Progenitor cell of endocrine pancreas (in vitro differentiated cells): ENCODE data around the gene CYP20A1. TPM values are rescaled to one million over a fixed set of nuclear protein-coding genes. Genes with fewer than 3 reads are reported as not detected.
"Not testable (repeated sequence)": the region's sequence is repeated elsewhere in the genome, so short reads cannot be mapped to it uniquely, and the experiment has no call there.

Experiments used
- DNase-seq: peaks from one replicate; pipeline ENCODE4 v3.0.0; 2021; ENCODE audit warnings: low spot score; ENCODE audit not compliant: unreplicated experiment
- H3K27ac Mint-ChIP-seq: 2 replicates; pipeline ENCODE4 v1.8.0; 2021; ENCODE audit warnings: mild to moderate bottlenecking, moderate library complexity, mixed read lengths
- H3K27me3 Mint-ChIP-seq: 2 replicates; pipeline ENCODE4 v1.8.0; 2021; ENCODE audit warnings: mixed read lengths
- H3K36me3 Mint-ChIP-seq: 2 replicates; pipeline ENCODE4 v1.8.0; 2022; ENCODE audit warnings: mixed read lengths; ENCODE audit not compliant: insufficient read depth
- H3K4me1 Mint-ChIP-seq: 2 replicates; pipeline ENCODE4 v1.8.0; 2021; ENCODE audit warnings: low read depth, mixed read lengths
- H3K4me3 Mint-ChIP-seq: 2 replicates; pipeline ENCODE4 v1.8.0; 2021; ENCODE audit warnings: low read depth, mild to moderate bottlenecking, moderate library complexity, mixed read lengths
- H3K9me3 Mint-ChIP-seq: 2 replicates; pipeline ENCODE4 v1.8.0; 2021; ENCODE audit warnings: low read depth, mixed read lengths
- total RNA-seq: library from RNA; stranded (reverse); gene quantifications from 2 replicates; pipeline ENCODE4 v1.2.1, GENCODE V29; 2021
- TF ChIP-seq, protein P1 (sequence below): fragments of 200-600 bp; sonication (generic); IDR thresholded peaks from one replicate; pipeline ENCODE4 v1.5.0; 2021; ENCODE audit warnings: antibody characterized with exemption, mild to moderate bottlenecking; ENCODE audit not compliant: unreplicated experiment

CYP20A1 gene
- total RNA-seq, 1 donor from 2014 or later: 25.4 TPM

DNA sequence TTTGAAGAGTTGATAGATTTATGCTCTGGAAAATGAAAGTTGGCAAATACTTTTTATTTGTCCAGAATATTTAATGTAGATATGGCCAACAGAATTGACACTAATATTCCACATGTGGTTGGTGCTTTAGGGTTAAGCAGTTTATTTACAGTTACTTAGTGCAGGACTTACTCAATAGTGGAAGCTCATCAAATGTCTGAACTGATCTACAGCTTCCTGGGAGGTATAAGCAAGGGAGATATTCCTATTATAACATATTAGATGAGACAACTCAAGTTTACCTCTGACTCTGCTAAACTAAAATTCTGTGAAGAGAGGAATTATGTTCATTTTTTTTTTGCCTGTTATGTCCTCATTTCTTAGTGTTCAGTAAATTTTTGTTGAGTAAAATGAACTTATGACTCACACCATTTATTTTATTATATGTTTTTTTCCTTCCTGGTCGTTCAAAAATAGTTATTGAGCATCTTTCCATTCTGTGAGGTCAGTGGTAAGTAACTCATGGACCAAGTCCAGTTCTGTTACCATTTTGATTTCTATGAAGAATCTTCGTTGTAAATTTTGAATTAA, 103.0 kb downstream of the CYP20A1 start:
- peaks cover 5% of the 10 kb centered on the region for H3K4me1 Mint-ChIP-seq
- TF ChIP-seq, protein P1, sequence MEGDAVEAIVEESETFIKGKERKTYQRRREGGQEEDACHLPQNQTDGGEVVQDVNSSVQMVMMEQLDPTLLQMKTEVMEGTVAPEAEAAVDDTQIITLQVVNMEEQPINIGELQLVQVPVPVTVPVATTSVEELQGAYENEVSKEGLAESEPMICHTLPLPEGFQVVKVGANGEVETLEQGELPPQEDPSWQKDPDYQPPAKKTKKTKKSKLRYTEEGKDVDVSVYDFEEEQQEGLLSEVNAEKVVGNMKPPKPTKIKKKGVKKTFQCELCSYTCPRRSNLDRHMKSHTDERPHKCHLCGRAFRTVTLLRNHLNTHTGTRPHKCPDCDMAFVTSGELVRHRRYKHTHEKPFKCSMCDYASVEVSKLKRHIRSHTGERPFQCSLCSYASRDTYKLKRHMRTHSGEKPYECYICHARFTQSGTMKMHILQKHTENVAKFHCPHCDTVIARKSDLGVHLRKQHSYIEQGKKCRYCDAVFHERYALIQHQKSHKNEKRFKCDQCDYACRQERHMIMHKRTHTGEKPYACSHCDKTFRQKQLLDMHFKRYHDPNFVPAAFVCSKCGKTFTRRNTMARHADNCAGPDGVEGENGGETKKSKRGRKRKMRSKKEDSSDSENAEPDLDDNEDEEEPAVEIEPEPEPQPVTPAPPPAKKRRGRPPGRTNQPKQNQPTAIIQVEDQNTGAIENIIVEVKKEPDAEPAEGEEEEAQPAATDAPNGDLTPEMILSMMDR: no peak
- no peaks in the 10 kb centered on the region for H3K9me3 Mint-ChIP-seq
- no peak overlapping the region for H3K4me3 Mint-ChIP-seq
- H3K27me3 Mint-ChIP-seq: no peaks in the 10 kb centered on the region
- no peak overlapping the region for H3K27ac Mint-ChIP-seq
- DNase-seq: no peak
- H3K36me3 Mint-ChIP-seq: peaks cover 23% of the 10 kb centered on the region

DNA sequence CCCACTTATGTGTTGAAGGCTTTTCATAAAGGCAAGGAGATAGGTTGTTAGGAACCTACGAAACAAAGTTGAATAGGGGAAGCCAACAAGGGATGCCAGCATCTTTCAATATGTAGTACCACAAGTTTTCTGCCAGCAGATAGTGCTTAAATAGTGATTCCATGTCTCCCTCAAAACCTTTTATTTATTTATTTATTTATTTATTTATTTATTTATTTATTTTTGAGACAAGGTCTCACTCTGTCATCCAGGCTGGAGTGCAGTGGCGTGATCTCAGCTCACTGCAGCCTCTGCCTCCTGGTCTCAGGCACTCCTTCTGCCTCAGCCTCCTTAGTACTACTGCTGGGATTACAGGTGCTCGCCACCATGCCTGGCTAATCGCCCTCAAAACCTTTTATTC, 103.6 kb downstream of the CYP20A1 start:
- not testable (repeated sequence) for DNase-seq, H3K9me3 Mint-ChIP-seq, H3K4me3 Mint-ChIP-seq, H3K27ac Mint-ChIP-seq, H3K27me3 Mint-ChIP-seq
- Mint-ChIP-seq H3K36me3 (peaks cover 20% of the 10 kb centered on the region), H3K4me1 (peaks cover 10% of the 10 kb centered on the region)

DNA sequence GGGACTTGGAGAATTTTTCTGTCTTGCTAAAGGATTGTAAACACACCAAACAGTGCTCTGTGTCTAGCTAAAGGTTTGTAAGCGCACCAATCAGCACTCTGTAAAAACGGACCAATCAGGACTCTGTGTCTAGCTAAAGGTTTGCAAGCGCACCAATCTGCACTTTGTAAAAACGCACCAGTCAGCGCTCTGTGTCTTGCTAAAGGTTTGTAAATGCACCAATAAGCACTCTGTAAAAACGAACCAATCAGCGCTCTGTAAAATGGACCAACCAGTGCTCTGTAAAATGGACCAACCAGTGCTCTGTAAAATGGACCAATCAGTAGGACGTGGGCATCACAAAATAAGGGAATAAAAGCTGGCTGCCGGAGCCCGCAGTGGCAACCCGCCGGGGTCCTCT, 105.8 kb downstream of the CYP20A1 start:
- Mint-ChIP-seq H3K36me3 (peaks cover 18% of the 10 kb centered on the region), H3K4me1 (peaks cover 8% of the 10 kb centered on the region), H3K27me3 (no peaks in the 10 kb centered on the region), H3K27ac (no peak overlapping the region), H3K9me3 (no peaks in the 10 kb centered on the region), H3K4me3 (no peak overlapping the region)
- DNase-seq: no peak
- TF ChIP-seq, protein P1: no peak

DNA sequence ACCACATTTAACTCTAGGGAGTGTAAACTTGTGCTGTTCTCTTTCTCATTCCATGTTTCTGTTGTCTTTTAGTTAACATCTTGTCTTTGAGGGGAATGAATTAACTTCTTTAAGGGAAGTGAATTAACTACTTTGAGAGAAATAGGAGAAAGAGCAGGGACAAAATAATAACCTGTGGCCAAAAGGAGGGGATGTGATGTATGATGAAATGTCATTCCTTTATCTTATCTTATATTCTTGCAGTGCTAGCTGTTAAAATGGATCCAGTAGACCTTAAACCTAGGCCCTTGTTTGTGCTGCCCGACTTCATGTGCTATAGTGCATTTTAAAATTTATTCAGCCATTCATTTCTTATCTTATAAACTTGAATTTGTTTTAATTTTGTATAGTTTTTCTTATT, 107.8 kb downstream of the CYP20A1 start:
- no peak overlapping the region for H3K27ac Mint-ChIP-seq
- H3K27me3 Mint-ChIP-seq: no peaks in the 10 kb centered on the region
- TF ChIP-seq, protein P1: no peak
- no peaks in the 10 kb centered on the region for H3K9me3 Mint-ChIP-seq
- H3K4me1 Mint-ChIP-seq: peaks cover 8% of the 10 kb centered on the region
- H3K36me3 Mint-ChIP-seq: peaks cover 22% of the 10 kb centered on the region
- no peak overlapping the region for H3K4me3 Mint-ChIP-seq
- no peak for DNase-seq

DNA sequence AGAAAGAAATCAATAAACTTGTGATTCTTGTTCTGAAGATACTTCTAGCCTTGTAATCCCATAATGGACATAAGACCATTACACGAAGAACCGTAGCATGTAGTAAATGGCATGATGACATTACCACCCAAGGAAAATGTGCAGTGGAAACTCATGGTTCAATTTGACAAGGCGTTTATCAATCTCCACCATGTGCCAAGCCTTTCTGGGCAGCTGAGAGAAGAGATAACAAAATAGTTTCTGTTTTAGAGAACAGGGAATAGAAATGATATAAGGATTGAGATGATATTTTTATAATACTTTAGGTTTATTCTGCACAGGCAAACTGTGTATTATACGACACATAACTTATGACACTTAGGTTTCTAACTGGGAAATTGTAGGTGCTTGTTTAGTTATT, 108.6 kb downstream of the CYP20A1 start:
- Mint-ChIP-seq H3K27me3 (no peaks in the 10 kb centered on the region), H3K36me3 (peaks cover 22% of the 10 kb centered on the region), H3K9me3 (no peaks in the 10 kb centered on the region), H3K4me3 (no peak overlapping the region), H3K27ac (no peak overlapping the region), H3K4me1 (peaks cover 9% of the 10 kb centered on the region)
- TF ChIP-seq, protein P1: no peak
- no peak for DNase-seq

DNA sequence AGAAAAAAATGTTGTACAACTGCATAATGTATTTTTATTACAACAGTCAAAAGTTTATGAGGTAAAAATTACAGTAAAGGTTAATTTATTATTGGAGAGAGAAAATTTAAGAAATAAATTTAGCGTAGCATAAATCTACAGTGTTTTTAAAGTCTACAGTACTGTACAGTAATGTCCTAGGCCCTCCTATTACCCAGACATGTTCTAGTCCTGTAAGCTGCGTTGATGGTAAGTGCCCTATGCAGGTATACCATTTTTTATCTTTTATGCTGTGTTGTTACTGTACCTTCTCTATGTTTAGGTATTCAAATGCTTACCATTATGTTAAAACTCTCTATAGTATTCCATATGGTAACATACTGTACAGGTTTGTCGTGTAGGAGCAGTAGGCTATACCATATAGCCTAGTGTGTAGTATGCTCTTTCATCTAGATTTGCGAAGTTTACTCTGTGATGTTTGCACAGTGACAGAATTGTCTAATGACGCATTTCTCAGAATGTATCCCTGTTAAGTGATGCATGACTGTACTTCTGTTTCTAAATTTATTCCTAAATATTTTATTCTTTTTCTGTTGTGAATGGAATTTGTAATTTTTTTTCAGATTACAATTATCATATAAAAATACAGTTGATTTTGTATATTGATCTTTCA, 113.9 kb downstream of the CYP20A1 start:
- H3K4me1 Mint-ChIP-seq: peaks cover 3% of the 10 kb centered on the region
- no peak overlapping the region for H3K4me3 Mint-ChIP-seq
- DNase-seq: no peak
- no peak overlapping the region for H3K27ac Mint-ChIP-seq
- H3K36me3 Mint-ChIP-seq: peaks cover 11% of the 10 kb centered on the region
- TF ChIP-seq, protein P1: no peak
- H3K9me3 Mint-ChIP-seq: no peaks in the 10 kb centered on the region
- no peaks in the 10 kb centered on the region for H3K27me3 Mint-ChIP-seq
